Lower leg skin (tissue), 4 donors: ENCODE measurements around the gene MARS1. TPM values are rescaled to one million over a fixed set of nuclear protein-coding genes. Genes with fewer than 3 reads are reported as not detected.

Experiments used
- DNase-seq, 2 donors: peaks; one replicate each; pipeline ENCODE4 v3.0.0-alpha.2; 2019; ENCODE audit warnings: low spot score in 2 of 2
- H3K4me3 ChIP-seq: fragments of 200-600 bp; sonication (generic); 2 replicates; pipeline ENCODE4 v1.5.1; 2017; ENCODE audit warnings: mild to moderate bottlenecking, low read depth; ENCODE audit not compliant: poor library complexity, severe bottlenecking
- POLR2A ChIP-seq, 2 donors: fragments of 450-650 bp; IDR thresholded peaks; one replicate each; pipeline ENCODE4 v1.6.1; 2016 to 2017; ENCODE audit warnings: antibody characterized with exemption in 2 of 2, mild to moderate bottlenecking in 1 of 2, moderate library complexity in 1 of 2
- WGBS, 2 donors: methylation state at CpG; one replicate each; pipeline ENCODE4 v1.1.5; 2018; 5-methylcytosine and 5-hydroxymethylcytosine counted together
- intact Hi-C: fragments of 100-400 bp; cut with DNase I; formaldehyde crosslinking; loops from one replicate; pipeline ENCODE4 v1.15.0; 2023; ENCODE audit warnings: low total_unique reads
- total RNA-seq, 4 donors: library from RNA; depleted of rRNA; stranded (reverse); fragments of >200 nt; gene quantifications; one replicate each; pipeline ENCODE4 v1.1.0, GENCODE V29; 2016
- TF ChIP-seq, protein P1 (sequence below), 3 donors: fragments of 450-650 bp; IDR thresholded peaks; one replicate each; pipeline ENCODE4 v1.5.1; 2016; ENCODE audit warnings: antibody characterized with exemption in 3 of 3, mild to moderate bottlenecking in 3 of 3, moderate library complexity in 2 of 3

Gene MARS1
- total RNA-seq, 4 donors from 2014 or later = 37.7 to 386 (median 51.4) TPM

DNA sequence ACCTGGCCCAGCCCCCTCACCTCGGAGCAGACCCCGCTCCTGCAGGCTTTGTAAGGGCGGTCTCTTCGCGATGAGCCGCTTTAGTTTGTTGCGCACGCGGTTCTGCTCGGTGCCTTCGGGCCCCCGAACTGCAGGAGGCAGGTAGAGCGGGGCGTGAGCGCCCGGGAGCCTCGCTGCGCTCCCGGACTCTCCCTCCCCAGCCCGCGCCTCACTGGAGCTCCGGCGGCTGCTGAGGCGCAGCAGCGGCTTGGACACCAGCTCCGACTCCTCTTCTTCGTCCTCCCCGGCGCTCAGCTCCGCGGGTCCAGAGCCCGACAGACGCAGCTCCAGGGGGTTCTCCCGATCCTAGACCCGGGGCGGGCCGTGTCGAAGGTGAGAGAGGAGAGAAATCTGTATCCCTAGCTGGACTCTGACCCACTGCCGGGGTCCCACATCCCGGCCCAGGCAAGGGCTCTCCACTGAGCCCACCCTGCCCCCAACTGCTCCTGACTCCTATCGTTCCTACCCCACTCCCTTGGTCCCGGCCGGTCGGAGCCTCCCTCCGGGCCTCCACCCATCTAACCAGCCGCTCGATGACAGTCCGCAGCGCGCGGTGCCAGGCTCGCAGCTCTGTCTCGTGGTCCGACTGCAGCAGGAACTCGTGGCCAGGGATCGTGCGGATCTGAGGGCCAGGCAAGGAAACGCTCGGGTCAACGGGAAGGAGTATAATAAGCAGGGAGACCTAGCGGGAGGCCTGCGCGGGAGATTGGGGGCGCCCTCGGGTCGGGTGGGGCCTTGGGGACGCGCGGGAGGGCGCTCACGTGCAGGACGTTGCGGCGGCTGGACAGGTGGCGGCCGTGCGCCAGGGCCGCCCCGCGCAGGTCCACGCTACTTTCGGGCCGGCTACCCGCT lies 12.4 kb upstream of the MARS1 start:
- WGBS, 2 donors = 7 to 10% methylated on average over 61 to 77 of the region's 84 CpGs
- intact Hi-C loops = no loop called here
- DNase-seq = no peak
- TF ChIP-seq, protein P1, sequence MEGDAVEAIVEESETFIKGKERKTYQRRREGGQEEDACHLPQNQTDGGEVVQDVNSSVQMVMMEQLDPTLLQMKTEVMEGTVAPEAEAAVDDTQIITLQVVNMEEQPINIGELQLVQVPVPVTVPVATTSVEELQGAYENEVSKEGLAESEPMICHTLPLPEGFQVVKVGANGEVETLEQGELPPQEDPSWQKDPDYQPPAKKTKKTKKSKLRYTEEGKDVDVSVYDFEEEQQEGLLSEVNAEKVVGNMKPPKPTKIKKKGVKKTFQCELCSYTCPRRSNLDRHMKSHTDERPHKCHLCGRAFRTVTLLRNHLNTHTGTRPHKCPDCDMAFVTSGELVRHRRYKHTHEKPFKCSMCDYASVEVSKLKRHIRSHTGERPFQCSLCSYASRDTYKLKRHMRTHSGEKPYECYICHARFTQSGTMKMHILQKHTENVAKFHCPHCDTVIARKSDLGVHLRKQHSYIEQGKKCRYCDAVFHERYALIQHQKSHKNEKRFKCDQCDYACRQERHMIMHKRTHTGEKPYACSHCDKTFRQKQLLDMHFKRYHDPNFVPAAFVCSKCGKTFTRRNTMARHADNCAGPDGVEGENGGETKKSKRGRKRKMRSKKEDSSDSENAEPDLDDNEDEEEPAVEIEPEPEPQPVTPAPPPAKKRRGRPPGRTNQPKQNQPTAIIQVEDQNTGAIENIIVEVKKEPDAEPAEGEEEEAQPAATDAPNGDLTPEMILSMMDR (IDR thresholded peaks at IDR 0.05) = no peak
- no peak overlapping the region for H3K4me3 ChIP-seq

GRCh38 chr12:57476162-57476992 lies 11.5 kb upstream of the MARS1 start:
- H3K4me3 ChIP-seq = no peak overlapping the region
- DNase-seq = no peak
- intact Hi-C loops = no loop called here
- no peak for TF ChIP-seq POLR2A (IDR thresholded peaks at IDR 0.05)
- TF ChIP-seq, protein P1 (IDR thresholded peaks at IDR 0.05) = no peak
- WGBS, 2 donors = 25 to 27% methylated on average over 29 of the region's 29 CpGs

DNA sequence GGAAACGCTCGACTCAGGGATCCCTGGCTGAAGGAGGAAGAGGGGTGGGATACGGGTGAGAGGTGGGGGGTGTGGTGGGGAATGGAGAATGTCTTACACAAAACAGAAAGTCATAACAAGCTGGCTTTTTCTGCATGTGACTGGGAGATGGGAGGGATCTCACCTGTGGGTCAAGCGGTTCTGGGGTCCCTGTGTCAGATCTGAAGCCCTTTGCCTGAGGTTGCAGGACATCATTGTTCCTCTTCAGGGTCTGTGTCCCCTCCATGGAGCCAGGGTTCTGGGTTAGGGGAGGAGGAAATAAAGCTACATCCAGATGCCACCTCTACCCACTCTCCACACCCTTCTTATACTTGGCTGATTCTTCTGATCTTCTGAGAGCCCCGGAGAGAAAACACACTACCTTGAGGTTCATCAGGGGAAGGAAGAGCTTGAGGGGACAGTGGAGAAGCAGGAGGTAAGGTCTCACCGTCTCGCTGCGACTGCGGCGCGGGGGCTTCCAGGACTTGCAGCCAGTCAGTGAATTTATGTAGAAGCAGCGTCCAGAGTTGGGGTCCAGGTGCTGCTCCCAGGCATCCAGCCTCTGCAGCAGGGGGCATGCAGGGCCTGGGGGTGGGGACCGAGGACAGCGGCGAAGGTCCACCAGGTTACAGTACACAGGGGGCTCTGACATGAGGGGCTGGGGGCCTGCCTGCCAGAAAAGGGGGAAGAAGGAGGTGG lies 10.7 kb upstream of the MARS1 start:
- WGBS, 2 donors = 84 to 86% methylated on average over 15 of the region's 15 CpGs
- no peak for TF ChIP-seq POLR2A (IDR thresholded peaks at IDR 0.05)
- TF ChIP-seq, protein P1 (IDR thresholded peaks at IDR 0.05) = no peak
- H3K4me3 ChIP-seq = no peak overlapping the region
- no peak for DNase-seq
- intact Hi-C loops = no loop called here

DNA sequence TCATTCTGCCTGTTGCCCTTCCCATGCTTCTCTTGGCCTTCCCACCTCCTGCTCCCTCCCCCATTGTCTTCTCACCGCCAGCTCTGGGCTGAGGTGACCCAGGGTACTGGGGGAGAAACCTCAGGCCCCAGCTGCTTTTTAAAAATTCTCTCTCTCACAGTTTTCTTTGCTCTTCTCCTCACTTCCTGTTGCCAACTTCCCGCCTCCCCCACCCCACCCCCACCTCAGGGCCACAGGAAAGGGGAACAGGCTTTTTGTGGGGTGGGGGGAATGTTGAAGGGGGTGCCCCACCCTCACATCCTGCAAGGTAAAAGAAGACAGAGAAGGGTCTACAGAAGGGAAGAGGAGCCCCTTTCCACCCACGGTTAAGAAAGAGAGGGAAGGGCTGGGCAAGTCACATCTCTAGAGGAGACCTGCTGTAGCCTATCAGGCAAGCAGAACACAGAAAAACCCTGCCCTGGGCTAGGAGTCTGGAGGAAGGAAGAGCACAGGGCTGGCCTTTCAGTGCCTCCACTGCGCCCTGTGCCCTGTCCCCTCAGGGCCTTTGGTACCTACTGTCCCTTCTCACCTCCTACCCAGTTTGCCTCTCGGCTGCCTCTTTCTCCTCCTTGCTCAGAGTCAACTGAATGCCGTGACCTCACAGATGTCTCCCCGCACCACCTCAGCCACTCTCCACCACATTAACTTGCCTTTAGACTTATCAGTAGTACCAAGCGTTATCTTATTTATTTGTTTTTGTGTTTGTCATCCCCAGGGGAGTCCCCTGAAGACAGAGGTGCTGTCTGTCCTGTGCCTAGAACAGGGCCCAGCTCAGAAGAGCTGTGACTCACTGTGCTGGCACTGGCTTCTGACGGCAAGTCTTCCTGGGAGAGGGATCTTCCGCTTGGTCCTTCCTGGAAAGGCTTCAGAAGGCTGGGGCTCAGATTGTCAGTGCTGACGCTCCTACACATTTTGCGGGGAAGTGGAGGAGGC lies 9.9 kb upstream of the MARS1 start:
- 71 to 72% methylated on average over 12 of the region's 12 CpGs for WGBS, 2 donors
- H3K4me3 ChIP-seq = no peak overlapping the region
- intact Hi-C loops = no loop called here
- no peak for DNase-seq
- TF ChIP-seq POLR2A (IDR thresholded peaks at IDR 0.05) = no peak
- TF ChIP-seq, protein P1 (IDR thresholded peaks at IDR 0.05) = no peak

GRCh38 chr12:57479043-57479375 lies 8.9 kb upstream of the MARS1 start:
- 82 to 87% methylated on average over 10 of the region's 10 CpGs for WGBS, 2 donors
- intact Hi-C loops = no loop called here
- TF ChIP-seq, protein P1 (IDR thresholded peaks at IDR 0.05) = no peak
- no peak for TF ChIP-seq POLR2A (IDR thresholded peaks at IDR 0.05)
- DNase-seq = no peak
- H3K4me3 ChIP-seq = no peak overlapping the region
